HG02759 (cell line): ENCODE results near the gene DMRTB1.
"Not testable (repeated sequence)": the region's sequence is repeated elsewhere in the genome, so short reads cannot be mapped to it uniquely, and the experiment has no call there.

Source experiments
- ATAC-seq: cut with Tn5 transposase; IDR thresholded peaks from one replicate; pipeline ENCODE4 v1.9.1; 2021; ENCODE audit warnings: mild to moderate bottlenecking, moderate library complexity; ENCODE audit not compliant: unreplicated experiment

The DMRTB1 gene

DNA sequence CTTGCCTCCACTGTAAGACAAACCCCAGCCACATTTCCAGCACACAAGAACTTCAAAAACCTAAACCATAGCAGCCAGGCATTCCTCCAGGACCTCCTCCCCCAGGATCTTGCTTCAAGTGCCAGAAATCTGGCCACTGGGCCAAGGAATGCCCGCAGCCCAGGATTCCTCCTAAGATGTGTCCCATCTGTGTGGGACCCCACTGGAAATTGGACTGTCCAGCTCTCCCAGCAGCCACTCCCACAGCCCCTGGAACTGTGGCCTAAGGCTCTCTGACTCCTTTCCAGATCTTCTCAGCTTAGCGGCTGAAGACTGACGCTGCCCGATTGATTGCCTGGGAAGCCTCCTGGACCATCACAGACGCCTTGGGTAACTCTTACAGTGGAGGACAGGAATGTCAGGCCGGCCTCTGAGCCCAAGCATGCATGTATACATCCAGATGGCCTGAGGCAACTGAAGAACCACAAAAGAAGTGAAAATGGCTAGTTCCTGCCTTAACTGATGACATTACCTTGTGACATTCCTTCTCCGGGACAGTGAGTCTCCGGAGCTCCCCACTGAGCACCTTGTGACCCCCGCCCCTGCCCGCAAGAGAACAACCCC, 24.7 kb upstream of the DMRTB1 start:
- ATAC-seq = not testable (repeated sequence)

DNA sequence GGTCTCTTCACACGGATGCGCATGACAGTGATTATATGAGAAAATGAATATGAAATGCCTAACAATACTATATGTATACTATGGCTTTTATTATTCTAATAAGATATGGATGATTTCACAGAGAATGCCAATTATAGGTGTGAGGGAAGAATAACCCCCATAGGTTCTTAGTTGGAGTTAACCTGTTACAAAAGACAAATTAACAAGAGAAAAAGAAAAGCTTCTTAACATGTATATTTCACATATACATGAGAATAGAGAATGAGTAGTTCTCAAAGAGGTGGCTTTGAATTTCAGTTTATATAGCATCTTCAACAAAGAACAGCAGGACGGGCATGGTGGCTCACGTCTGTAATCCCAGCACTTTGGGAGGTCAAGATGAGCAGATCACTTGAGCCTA, 24.0 kb upstream of the DMRTB1 start:
- ATAC-seq = no peak

DNA sequence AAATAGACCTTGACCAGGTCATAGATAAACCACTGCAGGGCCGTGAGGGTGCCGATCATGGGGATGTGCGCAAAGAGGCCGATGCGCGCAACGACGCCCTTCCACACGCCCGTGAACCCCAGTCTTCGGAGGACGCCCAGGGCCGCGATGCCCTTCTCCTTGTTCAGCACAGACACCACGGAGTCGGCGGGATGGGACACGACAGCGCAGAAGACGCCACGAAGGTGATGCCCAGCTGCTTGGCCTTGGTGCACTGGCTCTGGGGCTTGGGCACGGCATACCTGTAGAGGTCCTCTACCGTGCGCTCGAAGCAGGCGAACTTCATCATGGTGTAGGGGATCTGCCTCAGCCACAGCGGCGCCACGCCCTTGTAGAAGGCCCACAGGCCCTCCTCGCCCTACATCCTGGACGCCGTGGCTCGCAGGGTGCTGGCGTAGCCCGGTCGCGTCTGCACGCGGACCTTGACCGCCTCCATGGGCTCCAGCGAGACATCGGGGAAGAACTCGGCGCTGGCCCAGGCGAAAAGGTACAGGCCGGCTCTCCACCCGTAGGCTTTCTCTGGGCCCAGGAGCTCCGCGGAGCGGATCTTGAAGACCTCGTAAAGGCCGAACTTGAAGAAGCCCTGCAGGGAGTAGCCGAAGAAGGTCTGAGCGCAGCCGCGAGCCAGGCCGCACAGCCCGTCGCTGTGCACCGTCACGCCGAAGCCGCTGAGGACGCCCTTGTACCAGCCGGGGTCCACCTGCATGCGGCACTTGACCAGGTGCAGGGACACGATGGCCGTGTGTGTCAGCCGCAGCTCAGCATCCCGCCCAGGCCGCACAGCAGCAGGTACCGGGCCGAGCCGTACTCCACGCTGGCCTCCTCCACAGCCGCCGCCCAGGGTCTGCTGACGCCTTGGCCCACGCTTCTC, 20.5 kb upstream of the DMRTB1 start:
- no peak for ATAC-seq

DNA sequence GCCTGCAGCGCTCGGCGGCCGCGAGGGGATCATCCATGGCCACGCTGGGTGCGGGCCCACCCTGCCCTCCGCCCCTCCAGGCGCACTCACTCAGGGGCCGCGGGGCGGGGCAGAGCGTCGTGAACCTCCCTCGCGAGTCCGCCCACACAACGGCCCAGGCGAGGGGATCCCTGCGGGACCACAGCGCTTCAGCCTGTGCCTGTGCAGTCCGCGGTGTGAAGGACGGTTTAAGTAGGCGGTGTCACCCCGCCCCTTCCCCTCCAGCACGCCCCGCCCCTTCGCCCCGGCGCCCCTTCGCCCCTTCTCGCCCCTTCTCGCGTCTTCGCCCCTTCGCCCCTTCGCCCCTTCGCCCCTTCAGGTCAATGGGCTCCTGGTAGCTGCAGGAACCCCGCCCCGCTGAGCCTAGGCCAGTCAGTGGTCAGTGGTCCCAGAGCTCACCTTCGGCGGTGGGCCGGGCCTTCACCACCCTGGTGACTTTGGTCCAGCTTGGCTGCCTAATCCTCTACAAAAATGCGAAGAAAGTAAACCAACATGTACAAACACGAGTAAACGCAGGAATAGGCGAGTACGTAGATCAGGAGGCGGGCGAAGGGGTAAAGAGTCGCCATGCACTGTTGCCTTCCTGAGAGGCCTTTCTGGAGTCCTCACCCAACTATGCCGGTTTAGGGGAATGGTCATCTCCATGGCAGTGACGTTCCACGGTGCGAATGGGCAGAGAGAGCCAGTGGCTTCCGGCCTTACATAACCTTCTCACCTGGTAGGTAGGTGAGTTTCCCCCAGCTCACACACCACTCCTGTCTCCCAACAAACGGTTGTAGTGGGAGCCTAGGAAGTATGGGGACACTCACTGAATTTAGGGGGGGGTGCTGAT, 19.6 kb upstream of the DMRTB1 start:
- no peak for ATAC-seq

DNA sequence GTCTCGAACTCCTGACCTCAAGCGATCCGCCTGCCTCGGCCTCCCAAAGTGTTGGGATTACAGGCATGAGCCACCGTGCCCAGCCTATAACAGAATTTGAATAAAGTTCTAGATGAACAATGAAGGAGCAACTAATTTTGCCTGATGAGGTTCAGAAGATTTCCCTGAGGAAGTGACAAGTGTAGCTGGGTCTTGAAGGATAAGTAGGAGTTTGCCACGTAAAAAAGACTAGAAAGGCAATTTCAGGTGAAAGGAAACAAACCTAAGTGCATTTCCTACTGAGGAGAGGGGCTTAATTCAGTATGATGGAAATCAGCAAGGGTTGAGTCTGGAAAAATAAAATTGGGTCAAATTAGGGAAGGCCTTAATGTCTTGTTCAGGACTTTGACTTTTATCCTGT, 18.6 kb upstream of the DMRTB1 start:
- no peak for ATAC-seq

DNA sequence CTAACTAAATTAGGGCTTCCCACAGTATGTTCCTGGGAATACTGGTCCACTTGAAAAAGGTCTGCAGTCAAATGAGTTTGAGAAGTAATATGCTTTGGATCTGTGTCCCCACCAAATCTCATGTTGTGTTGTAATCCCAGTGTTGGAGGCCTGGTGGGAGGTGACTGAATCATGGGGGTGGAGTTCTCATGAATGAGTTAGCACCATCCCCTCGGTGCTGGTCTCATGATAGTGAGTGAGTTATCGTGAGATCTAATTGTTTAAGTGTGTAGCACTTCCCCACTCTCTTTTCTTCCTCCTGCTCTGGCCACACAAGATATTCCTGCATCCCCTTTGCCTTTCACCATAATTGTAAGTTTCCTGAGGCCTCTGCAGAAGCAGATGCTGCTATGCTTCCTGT, 16.9 kb upstream of the DMRTB1 start:
- ATAC-seq = no peak

DNA sequence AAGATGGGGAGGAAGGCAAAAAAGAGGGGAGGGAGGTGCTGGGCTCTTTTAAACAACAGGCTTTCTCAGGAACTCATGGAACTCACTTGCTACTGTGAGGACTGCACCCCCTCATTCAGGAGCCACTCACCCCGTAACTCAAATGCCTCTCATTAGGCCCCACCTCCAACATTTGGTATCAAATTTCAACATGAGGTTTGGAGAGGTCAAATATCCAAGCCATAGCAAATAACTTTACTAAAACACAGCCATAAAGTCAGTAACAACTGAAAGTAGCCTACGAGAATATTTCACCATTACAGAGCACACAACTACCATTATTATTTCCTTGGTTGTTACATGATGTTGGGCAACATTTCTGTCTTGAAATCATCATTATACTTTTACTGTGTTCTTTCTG, 13.1 kb upstream of the DMRTB1 start:
- no peak for ATAC-seq

DNA sequence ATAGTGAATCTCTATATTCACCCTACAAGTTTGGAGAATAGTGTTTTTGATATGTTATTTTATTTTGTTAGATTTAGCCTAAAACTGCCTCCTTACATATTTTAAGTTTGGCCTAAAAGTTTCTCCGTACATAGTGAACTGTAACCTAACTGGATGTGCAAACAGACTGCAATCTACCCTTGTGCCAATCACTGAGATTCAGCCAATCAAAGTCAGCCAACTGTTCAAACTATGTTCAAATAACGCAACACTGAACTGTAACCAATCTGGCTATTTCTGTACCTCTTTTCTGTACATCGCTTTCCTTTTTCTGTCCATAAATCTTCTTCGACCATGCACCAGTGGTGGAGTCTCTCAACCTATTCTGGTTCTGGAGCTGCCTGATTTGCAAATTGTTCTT, 11.8 kb upstream of the DMRTB1 start:
- no peak for ATAC-seq

DNA sequence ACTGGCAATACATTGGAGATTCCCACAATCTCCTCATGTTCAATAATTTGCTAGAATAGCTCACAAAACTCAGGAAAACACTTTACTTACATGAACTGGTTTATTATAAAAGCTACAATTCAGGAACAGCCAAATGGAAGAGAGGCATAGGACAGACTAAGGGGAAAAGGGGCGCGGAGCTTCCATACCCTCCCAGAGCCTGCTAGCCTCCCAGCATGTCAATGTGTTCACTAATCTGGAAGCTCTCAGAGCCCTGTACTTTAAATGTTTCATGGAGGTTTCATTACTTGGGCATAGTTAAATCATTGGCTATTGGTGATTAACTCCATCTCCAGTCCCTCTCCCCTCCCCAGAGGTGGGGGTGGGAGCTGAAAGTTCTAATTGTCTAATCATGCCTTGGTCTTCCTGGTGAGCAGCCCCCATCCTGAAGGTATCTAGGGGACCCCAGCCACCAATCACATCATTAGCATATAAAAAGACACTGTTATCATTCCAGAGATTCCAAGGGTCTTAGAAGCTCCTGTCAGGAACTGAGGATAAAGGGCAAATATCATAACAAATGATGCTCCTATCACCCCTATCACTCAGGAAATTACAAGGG, 10.9 kb upstream of the DMRTB1 start:
- ATAC-seq = no peak

DNA sequence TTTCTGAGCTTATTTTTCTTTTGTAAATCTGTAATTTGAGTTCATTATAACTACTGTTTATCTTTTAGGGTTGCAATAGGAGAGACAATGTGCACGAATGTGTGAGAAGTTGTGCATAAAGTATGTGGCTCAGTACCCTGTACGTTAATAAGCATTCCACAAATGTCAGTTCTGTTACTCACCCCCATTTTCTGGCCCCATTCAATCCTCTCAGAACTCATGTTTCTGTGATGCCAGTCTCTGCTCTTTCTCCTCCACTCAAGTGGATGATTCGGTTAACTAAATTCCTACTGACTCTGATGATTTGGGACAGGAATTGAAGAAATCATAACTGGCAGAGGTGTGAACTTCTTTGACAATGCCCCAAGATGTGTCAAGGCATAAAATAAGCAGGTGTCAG, 10.2 kb upstream of the DMRTB1 start:
- no peak for ATAC-seq

DNA sequence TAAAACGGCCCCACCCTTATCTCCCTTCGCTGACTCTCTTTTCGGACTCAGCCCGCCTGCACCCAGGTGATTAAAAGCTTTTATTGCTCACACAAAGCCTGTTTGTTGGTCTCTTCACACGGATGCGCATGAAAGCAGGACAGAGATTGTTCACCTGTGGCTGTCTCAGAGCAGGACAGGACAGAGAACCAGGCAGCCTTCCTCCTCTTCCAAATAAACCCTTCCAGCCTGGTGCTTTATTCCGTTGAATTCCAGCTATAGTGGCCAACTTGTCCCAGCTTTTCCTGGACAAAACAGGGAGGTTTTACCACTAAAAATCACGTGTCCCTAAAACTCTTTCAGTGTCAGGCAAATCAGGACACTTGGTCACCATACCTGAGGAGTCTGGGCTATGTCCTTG, 9.5 kb upstream of the DMRTB1 start:
- no peak for ATAC-seq

DNA sequence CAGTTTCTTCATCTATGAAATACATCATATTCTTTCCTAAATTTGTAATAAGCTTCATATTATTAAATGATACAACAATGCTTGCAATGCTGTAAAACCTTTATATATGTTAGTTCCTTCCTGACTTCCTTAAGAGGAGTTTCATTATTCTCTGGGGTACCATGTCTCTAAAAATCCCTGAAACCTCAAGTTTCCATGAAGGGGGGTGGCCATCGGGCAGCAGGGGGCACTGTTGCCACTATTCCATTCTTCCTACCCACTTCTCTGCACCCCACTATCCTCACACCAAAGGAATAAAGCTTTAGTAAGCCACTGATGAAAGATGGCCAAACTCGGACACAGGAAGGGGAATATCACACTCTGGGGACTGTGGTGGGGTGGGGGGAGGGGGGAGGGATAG, 9.0 kb upstream of the DMRTB1 start:
- ATAC-seq = no peak

DNA sequence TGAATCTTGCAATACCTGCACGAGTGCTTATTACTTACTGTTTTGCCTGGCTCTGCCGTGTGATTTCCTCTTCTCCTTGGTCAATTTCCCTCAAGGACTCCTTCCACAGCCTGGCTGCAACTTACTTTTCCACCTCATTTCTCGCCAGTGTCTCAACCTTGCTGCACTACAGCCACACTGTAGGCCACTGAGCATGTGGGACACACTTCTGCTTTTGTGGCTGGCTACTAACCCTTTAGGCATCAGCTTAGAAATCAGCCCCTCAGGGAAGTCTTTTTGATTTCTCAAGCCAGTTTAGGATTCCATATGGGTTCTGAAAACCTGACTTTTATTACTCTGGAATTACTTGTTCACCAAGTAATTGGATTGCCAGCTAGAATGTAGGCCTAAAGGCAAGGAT, 5.2 kb upstream of the DMRTB1 start:
- no peak for ATAC-seq

DNA sequence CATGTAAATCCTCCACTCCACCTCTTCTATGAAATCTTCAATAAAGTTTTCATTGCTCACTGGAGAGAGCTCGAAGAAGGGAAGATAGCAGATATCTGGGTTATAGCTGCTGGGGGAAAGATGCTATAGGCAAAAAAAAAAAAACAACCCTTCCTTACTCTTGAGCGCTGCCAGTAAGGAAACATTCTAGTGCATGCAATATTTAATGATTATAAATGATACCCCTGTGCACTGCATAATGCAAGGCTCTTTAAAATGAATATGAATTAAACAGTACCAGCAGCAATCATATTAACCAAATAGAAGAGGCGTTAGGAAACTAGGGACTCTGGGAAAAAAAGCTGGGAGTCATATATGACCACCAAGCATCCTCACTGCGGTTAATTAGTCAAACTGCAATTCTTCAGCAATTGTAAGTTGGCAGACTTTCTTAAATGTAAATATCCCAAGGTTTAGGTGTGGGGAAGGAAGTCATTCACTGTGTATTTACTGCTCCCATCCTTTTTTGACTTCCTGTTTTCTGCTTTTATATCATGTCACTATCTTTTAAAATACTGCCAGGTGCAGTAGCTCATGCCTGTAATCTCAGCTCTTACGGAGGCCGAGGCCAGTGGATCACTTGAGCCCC, 3.7 kb upstream of the DMRTB1 start:
- no peak for ATAC-seq

DNA sequence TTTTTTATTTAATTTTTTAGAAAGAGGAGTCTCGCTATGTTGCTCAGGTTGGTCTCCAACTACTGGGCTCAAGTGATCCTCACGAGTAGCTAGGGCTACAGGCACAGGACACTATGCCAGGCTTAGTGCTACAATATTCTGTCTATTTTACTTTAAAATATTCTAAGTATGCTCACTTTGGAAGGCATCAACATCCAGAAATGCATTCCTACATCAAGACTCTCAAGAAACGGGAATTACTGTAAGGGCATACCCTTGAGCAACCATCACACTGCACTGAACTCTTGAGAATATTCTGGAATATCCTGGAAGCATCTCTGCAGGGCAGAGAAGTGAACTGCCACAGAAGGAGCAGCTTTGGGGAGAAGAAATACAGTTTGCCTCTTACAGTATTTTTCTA, 565 bp upstream of the DMRTB1 start:
- ATAC-seq = no peak

DNA sequence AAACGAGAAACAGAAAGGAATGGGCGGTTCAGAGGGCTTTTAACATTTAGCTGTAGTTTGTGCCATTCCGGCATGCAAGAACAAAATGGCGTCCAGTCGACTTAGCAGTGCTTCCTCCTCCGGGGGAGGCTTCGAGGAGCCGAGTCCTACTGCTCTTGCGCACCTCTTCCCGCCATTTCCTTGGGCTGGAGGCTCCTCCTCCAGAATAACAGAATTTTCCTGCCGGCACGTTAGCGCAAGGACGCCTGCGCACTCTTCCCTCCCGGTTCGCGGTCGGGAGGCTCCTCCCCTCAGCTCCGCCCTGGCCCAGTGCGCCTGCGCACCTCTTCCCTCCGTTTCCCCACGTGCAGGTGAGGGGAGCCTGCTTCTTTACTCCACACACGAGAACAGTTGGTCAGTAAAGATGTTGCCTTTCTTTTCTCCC, 1.0 kb downstream of the DMRTB1 start:
- no peak for ATAC-seq

DNA sequence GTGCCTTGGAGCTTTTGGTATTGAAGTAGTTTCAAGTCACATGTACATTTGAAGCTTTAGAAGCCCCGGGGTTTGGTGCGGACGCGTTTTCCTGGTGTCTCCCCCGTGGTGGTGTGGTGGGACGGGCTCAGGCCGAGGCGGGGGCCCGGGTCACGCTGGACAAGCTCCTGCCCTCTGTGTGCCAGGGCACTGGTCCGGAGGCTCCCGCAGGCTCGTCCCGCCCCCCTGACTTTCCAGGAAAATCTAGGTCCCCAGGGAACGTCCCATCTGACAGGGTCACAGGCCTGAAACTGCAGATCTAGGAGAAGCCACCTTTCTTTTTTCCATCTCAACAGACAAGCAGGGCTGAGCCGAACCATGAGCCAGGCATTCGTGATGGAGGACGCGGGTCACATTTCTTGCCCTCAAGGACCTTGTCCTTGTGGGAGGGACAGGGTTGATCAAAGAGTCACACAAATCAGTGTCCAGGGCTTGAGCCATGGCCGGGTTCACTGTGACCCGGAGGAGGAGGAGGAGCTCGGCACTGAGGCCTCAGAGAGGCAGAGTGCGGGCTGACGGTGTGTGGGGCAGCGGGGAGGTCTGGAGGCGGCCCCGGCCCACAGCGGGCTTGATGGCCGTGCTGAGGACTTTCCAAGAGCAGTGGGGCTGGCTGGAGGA, 1.6 kb downstream of the DMRTB1 start:
- ATAC-seq = no peak

DNA sequence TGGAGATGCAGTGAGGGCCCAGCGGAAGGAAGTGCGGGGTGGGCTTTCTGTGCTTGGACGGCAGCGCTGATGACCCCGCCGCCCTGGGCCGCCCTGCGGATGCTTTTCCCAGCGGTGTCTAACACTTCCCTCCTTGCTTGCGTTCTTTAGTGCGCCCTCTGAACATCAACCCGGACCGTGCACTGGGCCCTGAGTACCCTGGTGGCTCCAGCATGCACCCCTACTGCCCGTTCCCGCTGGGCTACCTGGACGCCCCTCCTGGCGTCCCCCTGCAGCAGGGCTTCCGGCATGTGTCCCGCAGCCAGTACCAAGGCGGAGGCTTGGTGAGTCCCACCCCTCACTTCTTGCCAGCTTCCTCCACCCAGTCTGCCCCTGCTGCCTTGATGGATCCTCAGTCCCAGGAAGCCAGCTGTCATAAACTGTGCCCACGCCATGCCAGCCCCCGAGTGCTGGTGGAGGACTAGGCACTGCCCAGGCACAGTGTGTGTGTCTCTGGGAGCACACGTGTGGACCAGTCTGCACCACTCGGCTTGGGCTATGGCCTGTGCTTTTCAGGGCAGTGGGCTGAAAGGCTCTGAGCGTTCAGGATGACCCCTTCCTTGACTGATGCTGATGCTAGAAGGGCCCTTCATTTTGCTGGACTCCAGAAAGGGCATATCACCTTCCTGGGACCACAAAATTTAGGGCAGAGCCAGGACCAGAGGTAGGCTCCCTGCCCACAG, 2.3 kb downstream of the DMRTB1 start:
- no peak for ATAC-seq

DNA sequence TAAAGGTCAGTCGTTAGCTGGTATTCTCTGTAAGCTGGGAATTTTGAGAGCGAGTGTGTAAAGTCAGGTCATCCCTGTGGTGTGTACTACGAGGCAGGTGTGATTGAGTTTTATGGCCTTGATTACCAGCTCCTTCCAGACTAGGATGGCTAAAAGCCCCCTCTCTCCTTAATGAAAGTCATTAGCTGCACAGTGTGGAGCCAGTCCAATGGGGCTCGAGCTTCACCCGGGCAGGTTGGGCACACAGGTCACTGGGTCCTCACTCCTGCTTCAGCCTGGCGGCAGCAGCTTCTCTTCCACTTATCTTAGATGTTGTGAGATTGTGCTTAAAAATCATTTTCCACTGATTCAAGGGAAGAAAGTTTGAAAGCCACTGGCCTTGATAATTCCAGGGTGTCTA, 3.0 kb downstream of the DMRTB1 start:
- no peak for ATAC-seq
